ENCODE measurements around the gene SIGLEC12. TPM values are rescaled to one million over a fixed set of nuclear protein-coding genes. Genes with fewer than 3 reads are reported as not detected.
A peak's percentile ranks its signal among the peaks of the same experiment; 100 is the strongest.
"Not testable (repeated sequence)": the region's sequence is repeated elsewhere in the genome, so short reads cannot be mapped to it uniquely, and the experiment has no call there.

SIGLEC12 gene
- total RNA-seq, 2 donors from 2014 or later, result 1.0 to 1.6 TPM

GRCh38 chr19:51509823-51510660, 8.4 kb upstream of the SIGLEC12 start:
- no peak for DNase-seq
- peaks cover 34% of the 10 kb centered on the region for H3K27me3 Mint-ChIP-seq (ENCODE audit: low read depth)
- no peak for ATAC-seq (replicated peaks in 1 of 2)

GRCh38 chr19:51508059-51508733, 6.6 kb upstream of the SIGLEC12 start:
- Mint-ChIP-seq H3K36me3 (ENCODE audit: insufficient read depth in 2 of 2) (peaks cover 0 to 3% of the 10 kb centered on the region in 2 donors), H3K27me3 (ENCODE audit: low read depth) (peaks cover 34% of the 10 kb centered on the region), H3K4me1 (ENCODE audit: low read depth) (peaks cover 18% of the 10 kb centered on the region), H3K4me3 (no peak overlapping the region), H3K9me3 (peaks cover 4 to 7% of the 10 kb centered on the region in 2 donors), H3K27ac (no peak overlapping the region)
- no peak for DNase-seq
- ATAC-seq (replicated peaks in 1 of 2), result no peak

More at GRCh38 chr19:51509823-51510660, 8.4 kb upstream of the SIGLEC12 start:
- Mint-ChIP-seq H3K27ac (no peak overlapping the region), H3K9me3 (no peaks in the 10 kb centered on the region), H3K4me1 (ENCODE audit: low read depth) (peaks cover 18% of the 10 kb centered on the region), H3K4me3 (no peak overlapping the region), H3K36me3 (ENCODE audit: insufficient read depth in 2 of 2) (no peaks in the 10 kb centered on the region)

GRCh38 chr19:51507640-51508058, 6.0 kb upstream of the SIGLEC12 start:
- DNase-seq (no peak), ATAC-seq (replicated peaks in 1 of 2) (no peak)
- Mint-ChIP-seq H3K36me3 (ENCODE audit: insufficient read depth in 2 of 2) (peaks cover 0 to 3% of the 10 kb centered on the region in 2 donors), H3K9me3 (peaks cover 4 to 7% of the 10 kb centered on the region in 2 donors), H3K27me3 (ENCODE audit: low read depth) (peaks cover 32% of the 10 kb centered on the region), H3K27ac (no peak overlapping the region), H3K4me1 (ENCODE audit: low read depth) (peaks cover 18% of the 10 kb centered on the region), H3K4me3 (no peak overlapping the region)

GRCh38 chr19:51507192-51507591, 5.6 kb upstream of the SIGLEC12 start:
- H3K9me3 Mint-ChIP-seq, result peaks cover 4 to 7% of the 10 kb centered on the region in 2 donors
- H3K36me3 Mint-ChIP-seq (ENCODE audit: insufficient read depth in 2 of 2), result peaks cover 0 to 3% of the 10 kb centered on the region in 2 donors
- H3K4me3 Mint-ChIP-seq, result no peak overlapping the region
- DNase-seq (no peak), ATAC-seq (replicated peaks in 1 of 2) (no peak)
- H3K27ac Mint-ChIP-seq, result no peak overlapping the region
- H3K4me1 Mint-ChIP-seq (ENCODE audit: low read depth), result peaks cover 18% of the 10 kb centered on the region
- peaks cover 27% of the 10 kb centered on the region for H3K27me3 Mint-ChIP-seq (ENCODE audit: low read depth)

- Mint-ChIP-seq H3K4me3 (no peak overlapping the region), H3K27ac (no peak overlapping the region), H3K27me3 (ENCODE audit: low read depth) (peaks cover 17% of the 10 kb centered on the region), H3K4me1 (ENCODE audit: low read depth) (peaks cover 21% of the 10 kb centered on the region), H3K9me3 (peaks cover 4 to 7% of the 10 kb centered on the region in 2 donors), H3K36me3 (ENCODE audit: insufficient read depth in 2 of 2) (peaks cover 0 to 3% of the 10 kb centered on the region in 2 donors)
- ATAC-seq (replicated peaks in 1 of 2) (no peak), DNase-seq (no peak)
Observed at GRCh38 chr19:51505904-51506303, 4.3 kb upstream of the SIGLEC12 start.

GRCh38 chr19:51503896-51504295, 2.3 kb upstream of the SIGLEC12 start:
- no peak for DNase-seq
- peaks cover 4 to 7% of the 10 kb centered on the region in 2 donors for H3K9me3 Mint-ChIP-seq
- ATAC-seq (replicated peaks in 1 of 2), result no peak
- peaks cover 18% of the 10 kb centered on the region for H3K27me3 Mint-ChIP-seq (ENCODE audit: low read depth)
- no peak overlapping the region for H3K4me3 Mint-ChIP-seq
- H3K36me3 Mint-ChIP-seq (ENCODE audit: insufficient read depth in 2 of 2), result peaks cover 0 to 3% of the 10 kb centered on the region in 2 donors
- peaks cover 18% of the 10 kb centered on the region for H3K4me1 Mint-ChIP-seq (ENCODE audit: low read depth)
- H3K27ac Mint-ChIP-seq, result no peak overlapping the region

GRCh38 chr19:51503286-51503817, 1.8 kb upstream of the SIGLEC12 start:
- Mint-ChIP-seq H3K27ac (no peak overlapping the region), H3K9me3 (peaks cover 4 to 7% of the 10 kb centered on the region in 2 donors), H3K4me3 (no peak overlapping the region), H3K27me3 (ENCODE audit: low read depth) (peaks cover 22% of the 10 kb centered on the region), H3K4me1 (ENCODE audit: low read depth) (peaks cover 18% of the 10 kb centered on the region), H3K36me3 (ENCODE audit: insufficient read depth in 2 of 2) (peaks cover 0 to 3% of the 10 kb centered on the region in 2 donors)
- no peak for ATAC-seq (replicated peaks in 1 of 2)
- no peak for DNase-seq

GRCh38 chr19:51500931-51501330, 669 bp downstream of the SIGLEC12 start:
- peak in 1 of 2 donors; percentile 38 for ATAC-seq (replicated peaks in 1 of 2)
- H3K4me1 Mint-ChIP-seq (ENCODE audit: low read depth), result peaks cover 15% of the 10 kb centered on the region
- H3K36me3 Mint-ChIP-seq (ENCODE audit: insufficient read depth in 2 of 2); H3K9me3 Mint-ChIP-seq; DNase-seq: not testable (repeated sequence)
- H3K4me3 Mint-ChIP-seq, result peak overlapping the region; percentile 71 to 84
- peak overlapping the region; percentile 80 for H3K27ac Mint-ChIP-seq
- peaks cover 21% of the 10 kb centered on the region for H3K27me3 Mint-ChIP-seq (ENCODE audit: low read depth)

GRCh38 chr19:51497666-51498065, 3.9 kb downstream of the SIGLEC12 start:
- Mint-ChIP-seq H3K27me3 (ENCODE audit: low read depth) (peaks cover 32% of the 10 kb centered on the region), H3K4me1 (ENCODE audit: low read depth) (peaks cover 25% of the 10 kb centered on the region), H3K9me3 (peaks cover 2 to 6% of the 10 kb centered on the region in 2 donors), H3K27ac (no peak overlapping the region), H3K36me3 (ENCODE audit: insufficient read depth in 2 of 2) (no peaks in the 10 kb centered on the region), H3K4me3 (no peak overlapping the region)
- ATAC-seq (replicated peaks in 1 of 2) (no peak), DNase-seq (no peak)

GRCh38 chr19:51493776-51494175, 7.8 kb downstream of the SIGLEC12 start:
- DNase-seq (no peak), ATAC-seq (replicated peaks in 1 of 2) (no peak)
- peaks cover 0 to 2% of the 10 kb centered on the region in 2 donors for H3K36me3 Mint-ChIP-seq (ENCODE audit: insufficient read depth in 2 of 2)
- H3K27ac Mint-ChIP-seq, result no peak overlapping the region
- H3K9me3 Mint-ChIP-seq, result peaks cover 2 to 7% of the 10 kb centered on the region in 2 donors
- H3K4me1 Mint-ChIP-seq (ENCODE audit: low read depth), result peaks cover 20% of the 10 kb centered on the region
- peaks cover 35% of the 10 kb centered on the region for H3K27me3 Mint-ChIP-seq (ENCODE audit: low read depth)
- no peak overlapping the region for H3K4me3 Mint-ChIP-seq

- DNase-seq, result no peak
- Mint-ChIP-seq H3K36me3 (ENCODE audit: insufficient read depth in 2 of 2) (peaks cover 0 to 2% of the 10 kb centered on the region in 2 donors), H3K4me1 (ENCODE audit: low read depth) (peaks cover 34% of the 10 kb centered on the region), H3K4me3 (no peak overlapping the region), H3K9me3 (peaks cover 2 to 10% of the 10 kb centered on the region in 2 donors), H3K27ac (no peak overlapping the region), H3K27me3 (ENCODE audit: low read depth) (peaks cover 24% of the 10 kb centered on the region)
- no peak for ATAC-seq (replicated peaks in 1 of 2)
Observed at GRCh38 chr19:51491586-51491985, 10.0 kb downstream of the SIGLEC12 start.

- H3K9me3 Mint-ChIP-seq, result peaks cover 5 to 13% of the 10 kb centered on the region in 2 donors
- peaks cover 30% of the 10 kb centered on the region for H3K27me3 Mint-ChIP-seq (ENCODE audit: low read depth)
- peaks cover 2 to 4% of the 10 kb centered on the region in 2 donors for H3K36me3 Mint-ChIP-seq (ENCODE audit: insufficient read depth in 2 of 2)
- no peak overlapping the region for H3K27ac Mint-ChIP-seq
- peaks cover 34% of the 10 kb centered on the region for H3K4me1 Mint-ChIP-seq (ENCODE audit: low read depth)
- ATAC-seq (replicated peaks in 1 of 2) (no peak), DNase-seq (no peak)
- H3K4me3 Mint-ChIP-seq, result no peak overlapping the region
Observed at GRCh38 chr19:51490676-51491075, 10.9 kb downstream of the SIGLEC12 start.

- ATAC-seq (replicated peaks in 1 of 2), result peak; percentile 90 to 91
- no peak overlapping the region for H3K27ac Mint-ChIP-seq
Observed at GRCh38 chr19:51489113-51489512, 12.5 kb downstream of the SIGLEC12 start.

More at GRCh38 chr19:51489113-51489512, 12.5 kb downstream of the SIGLEC12 start:
- peaks cover 5 to 13% of the 10 kb centered on the region in 2 donors for H3K9me3 Mint-ChIP-seq
- DNase-seq, result peak in 1 of 2 donors; percentile 46
- H3K4me3 Mint-ChIP-seq, result peak overlapping the region; percentile 11 to 24
- H3K27me3 Mint-ChIP-seq (ENCODE audit: low read depth), result peaks cover 42% of the 10 kb centered on the region
- H3K4me1 Mint-ChIP-seq (ENCODE audit: low read depth), result peaks cover 33% of the 10 kb centered on the region
- H3K36me3 Mint-ChIP-seq (ENCODE audit: insufficient read depth in 2 of 2), result peaks cover 2 to 4% of the 10 kb centered on the region in 2 donors
